HG02571 (cell line): ENCODE measurements around the gene F2RL2.

Experiments
- ATAC-seq: cut with Tn5 transposase; IDR thresholded peaks from one replicate; pipeline ENCODE4 v1.9.1; 2021; ENCODE audit warnings: mild to moderate bottlenecking, moderate library complexity; ENCODE audit not compliant: unreplicated experiment

Gene F2RL2, protein sequence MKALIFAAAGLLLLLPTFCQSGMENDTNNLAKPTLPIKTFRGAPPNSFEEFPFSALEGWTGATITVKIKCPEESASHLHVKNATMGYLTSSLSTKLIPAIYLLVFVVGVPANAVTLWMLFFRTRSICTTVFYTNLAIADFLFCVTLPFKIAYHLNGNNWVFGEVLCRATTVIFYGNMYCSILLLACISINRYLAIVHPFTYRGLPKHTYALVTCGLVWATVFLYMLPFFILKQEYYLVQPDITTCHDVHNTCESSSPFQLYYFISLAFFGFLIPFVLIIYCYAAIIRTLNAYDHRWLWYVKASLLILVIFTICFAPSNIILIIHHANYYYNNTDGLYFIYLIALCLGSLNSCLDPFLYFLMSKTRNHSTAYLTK

DNA sequence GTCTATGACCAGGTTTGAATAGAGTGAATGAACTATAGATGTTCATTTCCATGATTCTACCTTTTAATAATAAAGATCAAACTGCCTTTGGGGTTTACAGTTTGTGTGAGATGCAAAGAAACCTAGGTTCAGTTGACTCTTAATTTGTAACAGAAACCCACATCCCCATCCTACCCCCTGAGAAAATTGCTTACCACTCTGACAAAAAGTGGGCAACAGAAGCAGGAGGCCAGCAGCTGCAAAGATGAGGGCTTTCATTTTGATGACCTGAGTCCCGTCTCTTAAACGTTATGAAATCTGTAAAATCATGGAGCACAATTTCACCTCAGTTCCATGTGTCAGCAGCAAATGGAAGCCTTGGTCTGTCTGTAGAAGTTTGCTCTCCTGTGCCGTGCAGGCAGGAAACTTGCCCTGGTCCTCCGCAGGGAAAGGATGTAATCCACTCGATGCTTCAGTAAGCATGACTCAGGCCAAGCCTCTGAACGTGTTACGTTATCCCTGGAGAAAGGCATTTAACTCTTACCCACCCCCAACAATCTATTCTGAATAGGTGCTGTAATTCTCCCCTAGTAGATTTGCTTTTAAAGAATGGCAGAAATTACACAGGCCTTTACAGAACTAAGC, at the start of gene F2RL2:
F2RL2 (minus strand) TSS at position 431 of the 624 bp plus-strand sequence; CDS start at position 258, 173 bp downstream.
- no peak for ATAC-seq

DNA sequence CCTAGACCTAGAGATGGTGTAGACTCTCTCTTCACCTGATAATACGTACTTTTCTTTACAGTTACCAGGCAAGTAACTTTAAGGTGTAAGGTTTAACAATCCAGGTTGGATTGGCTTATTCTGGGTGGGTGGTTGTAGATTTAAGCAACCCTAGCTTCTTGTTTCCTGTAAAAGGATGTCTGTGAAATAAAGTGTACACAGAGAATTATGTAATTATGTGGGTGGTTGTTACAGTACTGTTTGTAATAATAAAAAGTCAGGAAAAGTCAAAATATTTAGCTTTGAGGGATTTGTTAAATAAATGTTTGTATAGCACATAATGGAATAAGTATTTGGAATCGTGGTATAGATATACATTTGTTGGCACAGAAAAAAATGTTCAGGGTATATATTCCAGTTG, 49.0 kb upstream of the F2RL2 start:
- ATAC-seq: no peak

DNA sequence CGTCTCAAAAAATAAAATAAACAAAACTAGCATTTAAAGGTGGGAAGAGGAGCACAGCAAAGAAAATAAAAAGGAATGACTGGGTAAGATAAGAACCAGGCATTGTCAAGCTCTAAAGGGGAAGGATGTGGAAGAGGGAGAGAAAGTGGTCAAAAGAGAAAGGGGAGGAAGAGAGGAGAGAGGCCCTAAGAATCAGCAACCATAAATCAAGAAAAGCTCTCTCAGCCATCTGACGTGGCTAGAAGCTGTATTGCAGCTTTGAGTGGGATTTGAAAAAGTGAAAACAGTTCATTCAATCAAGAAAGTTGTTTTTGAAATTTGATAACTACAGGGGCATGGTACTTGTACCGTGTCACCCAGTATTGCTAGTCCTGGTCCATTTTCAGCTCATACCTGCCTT, 47.3 kb upstream of the F2RL2 start:
- no peak for ATAC-seq

DNA sequence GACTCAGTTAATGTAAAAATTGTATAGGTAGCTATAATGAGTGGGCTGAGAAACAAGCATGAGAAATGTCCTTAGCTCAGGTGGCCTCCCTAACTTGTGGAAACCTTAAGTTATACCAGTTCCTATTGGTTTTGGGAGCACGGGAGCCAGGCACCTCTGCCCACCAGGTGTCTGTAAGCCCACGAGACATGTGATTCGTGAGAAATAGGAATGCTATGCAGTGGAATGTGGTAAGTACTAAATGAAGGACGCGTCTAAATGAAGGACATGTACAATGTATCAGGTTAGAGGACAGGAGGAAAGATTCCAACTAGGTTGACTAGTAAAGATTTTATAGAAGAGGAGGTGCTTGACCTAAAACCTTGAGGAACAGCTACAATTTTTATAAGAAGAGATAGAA, 46.0 kb upstream of the F2RL2 start:
- ATAC-seq: no peak

DNA sequence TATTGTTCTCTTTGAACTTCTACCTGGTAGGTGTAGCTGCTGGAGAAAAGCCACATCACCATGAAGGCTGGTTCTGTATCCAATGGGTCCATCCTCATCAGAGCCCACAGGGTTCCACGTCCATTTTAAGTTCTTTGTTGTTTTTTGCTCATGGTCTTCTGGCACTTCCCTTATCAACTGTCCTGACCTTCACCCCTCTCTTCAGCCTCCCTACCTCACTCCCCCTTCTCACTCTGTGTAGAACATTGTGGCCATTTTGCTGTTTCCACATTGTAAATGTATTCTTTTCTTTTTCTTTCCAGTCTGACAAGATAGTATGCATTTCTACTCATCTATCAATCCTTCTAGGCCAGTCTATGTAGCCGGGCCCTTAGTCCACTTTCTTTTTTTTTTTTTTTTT, 44.3 kb upstream of the F2RL2 start:
- ATAC-seq: no peak

DNA sequence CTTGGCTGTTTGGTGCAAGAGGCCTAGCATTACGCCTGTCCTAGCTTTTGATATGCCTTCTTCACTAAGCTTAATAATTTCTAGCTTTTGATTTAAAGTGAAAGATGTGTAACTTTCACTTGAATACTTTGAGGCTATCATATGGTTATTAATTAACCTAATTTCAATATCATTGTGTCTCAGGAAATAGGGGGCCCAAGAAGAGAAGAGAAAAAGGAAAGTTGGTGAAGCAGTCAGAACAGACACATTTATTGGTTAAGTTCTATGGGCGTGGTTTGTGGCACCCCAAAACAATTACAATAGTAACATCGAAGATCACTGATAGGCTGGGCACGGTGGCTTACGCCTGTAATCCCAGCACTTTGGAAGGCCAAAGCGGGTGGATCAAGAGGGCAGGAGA, 40.9 kb upstream of the F2RL2 start:
- ATAC-seq: no peak

DNA sequence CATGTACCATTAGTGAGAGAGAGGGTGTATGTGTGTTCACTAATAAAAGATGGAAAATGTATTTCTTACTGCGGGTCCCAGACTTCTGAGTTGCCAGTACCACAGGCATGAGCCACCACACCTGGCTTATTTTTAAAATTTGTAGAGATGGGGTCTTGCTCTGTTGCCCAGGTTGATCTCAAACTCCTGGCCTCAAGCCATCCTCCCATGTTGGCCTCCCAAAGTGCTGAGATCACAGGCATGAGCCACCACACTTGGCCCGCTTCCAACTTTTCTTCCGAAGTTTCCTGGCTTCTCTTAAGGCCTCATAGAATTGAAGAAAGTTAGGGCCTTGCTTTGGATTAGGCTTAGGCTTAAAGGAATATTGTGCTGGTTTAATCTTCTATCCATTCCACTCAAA, 40.4 kb upstream of the F2RL2 start:
- no peak for ATAC-seq

DNA sequence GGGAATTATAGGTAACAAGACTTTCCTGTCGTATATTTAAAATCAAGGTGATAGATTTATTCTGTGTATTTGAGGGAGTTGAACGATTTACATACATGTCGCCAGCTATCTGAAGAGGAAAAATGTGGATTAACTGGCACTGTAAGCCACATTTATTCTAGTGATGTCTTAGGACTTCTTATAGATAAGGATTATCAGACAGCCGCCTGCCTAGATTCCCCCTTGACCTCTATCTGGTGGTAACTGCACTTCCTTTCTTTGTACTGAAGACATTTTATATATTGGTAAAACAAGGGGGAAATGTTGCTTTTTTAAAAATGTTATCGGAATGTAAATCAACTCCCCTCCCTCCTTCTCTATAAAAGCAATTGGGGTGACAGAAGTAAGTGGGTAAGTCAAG, 39.3 kb upstream of the F2RL2 start:
- no peak for ATAC-seq

DNA sequence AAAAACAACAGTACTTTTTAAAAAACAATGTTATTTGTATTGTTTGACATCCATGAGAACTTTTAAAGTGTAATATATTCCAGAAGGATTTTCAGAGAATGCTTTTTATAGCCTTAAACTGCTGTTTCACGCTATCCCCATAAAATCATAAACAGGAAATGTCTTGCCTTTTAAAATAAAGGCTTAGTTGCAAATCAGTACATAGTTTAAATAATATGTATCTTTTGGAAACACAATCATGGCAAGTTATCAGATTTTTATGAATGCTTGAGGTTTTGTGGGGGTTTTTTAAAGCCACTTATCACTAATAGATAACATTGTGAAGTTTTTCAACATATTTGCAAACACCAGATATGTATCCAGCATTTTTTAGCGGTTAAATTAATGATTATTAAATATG, 37.2 kb upstream of the F2RL2 start:
- no peak for ATAC-seq

DNA sequence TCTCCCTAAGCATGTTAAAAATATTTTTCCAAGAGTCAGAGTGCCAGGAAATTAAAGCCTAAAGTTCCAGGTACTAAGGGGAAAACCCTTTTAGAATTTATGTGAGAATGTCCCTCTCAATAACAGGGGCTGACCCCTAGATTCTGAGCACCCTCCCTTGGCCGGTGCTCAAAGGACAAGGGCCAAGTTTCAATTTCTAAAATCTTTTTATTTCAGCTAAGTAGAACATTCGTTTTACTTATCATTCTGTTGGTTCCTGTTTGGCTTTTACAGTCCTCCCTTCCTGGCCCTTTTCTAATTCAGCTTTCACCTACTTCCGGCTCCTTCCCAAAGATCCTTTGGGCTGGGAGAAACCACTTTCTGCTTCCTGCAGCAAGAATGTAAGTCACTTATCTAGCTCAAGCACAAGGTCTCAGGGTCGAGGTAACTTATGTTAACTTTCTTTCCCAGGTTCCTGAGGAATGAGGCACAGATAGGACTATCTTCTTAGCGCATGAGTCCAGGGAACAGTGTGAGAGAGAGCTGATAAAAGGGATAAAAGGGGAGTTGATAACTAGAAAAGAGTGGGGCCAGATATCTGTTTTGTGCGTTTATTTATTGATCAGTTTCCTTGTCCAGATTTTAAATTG, 34.6 kb upstream of the F2RL2 start:
- no peak for ATAC-seq

DNA sequence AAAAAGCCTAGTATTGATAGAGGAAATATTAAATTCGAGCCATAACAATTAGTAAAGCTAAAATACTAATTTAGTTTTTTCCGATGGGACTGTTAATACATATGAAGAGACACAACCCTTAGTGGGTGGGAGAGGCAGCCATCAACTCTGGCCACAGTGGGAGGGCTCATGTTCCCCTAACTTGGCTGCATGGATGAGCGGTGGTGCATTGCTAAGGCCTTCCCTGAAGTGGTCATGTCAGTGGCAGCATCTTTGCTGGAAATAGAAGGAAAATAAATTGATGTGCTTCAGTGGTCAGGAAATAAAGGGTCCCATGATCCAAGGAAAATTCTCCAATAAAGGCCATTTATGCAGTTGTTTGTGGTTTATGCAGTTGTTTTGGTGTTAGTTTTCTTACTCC, 33.9 kb upstream of the F2RL2 start:
- ATAC-seq: no peak

DNA sequence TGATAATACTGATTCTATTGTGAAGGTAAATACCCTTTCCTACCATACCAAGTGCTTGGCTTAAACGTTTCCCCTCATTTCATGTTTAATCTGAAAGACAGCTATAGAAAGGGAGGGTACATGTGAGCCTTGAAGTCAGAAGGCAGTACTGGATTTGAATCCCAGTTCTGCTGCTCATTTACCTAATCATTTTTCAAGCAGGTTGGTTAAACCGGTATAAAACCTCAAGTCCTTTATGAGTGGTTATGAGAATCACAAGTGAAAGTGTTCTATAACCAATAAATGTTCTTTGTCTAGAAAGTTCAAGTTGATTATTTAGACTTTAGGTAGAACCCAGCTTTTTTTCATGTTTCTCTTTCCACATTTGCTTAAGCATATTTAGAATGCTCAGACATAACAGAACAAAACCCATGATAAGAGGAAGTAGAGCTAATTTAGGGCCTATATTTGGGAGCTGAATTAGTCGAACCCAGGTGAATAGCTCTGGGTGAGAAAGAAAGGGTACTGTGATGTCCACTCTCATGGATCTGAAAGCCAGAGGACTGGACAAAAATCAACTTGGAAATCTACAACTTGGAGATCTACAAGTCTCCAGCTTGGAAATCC, 29.7 kb upstream of the F2RL2 start:
- no peak for ATAC-seq

DNA sequence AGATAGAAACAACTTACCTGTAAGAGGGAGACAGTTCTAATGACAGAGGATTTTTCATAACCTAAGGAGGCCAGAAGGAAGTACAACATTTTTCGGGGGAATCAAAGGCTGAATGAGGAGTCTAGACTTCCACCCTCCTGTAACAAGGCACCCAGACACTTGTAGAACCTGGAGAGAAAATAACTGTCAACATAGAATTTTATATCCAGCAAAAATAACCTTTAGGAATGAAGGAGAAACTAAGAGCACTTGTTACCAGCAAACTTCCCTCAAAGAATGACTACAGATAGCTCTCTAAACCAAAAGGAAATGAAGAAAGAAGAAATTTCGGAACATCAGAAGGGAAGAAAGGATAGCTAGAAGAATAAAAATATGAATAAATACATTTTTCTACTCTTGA, 25.9 kb upstream of the F2RL2 start:
- ATAC-seq: no peak

DNA sequence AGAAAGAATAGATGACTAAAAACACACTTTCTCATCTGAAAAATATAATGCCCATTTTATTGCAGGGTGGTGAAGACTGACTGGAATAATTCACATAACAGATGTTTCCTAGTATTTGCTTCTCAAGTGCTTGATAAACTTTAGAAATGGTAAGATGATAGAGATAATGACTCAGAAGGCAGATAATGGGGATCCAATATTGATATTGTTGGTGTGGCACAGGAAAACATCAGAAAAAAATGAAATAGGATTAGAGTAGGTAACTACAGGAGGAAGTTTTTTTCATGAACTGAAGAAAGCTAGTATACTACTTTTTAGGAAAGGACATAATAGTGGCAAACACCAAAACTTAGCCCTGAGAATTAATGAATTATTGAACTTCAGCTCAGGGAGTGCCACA, 20.2 kb upstream of the F2RL2 start:
- no peak for ATAC-seq

DNA sequence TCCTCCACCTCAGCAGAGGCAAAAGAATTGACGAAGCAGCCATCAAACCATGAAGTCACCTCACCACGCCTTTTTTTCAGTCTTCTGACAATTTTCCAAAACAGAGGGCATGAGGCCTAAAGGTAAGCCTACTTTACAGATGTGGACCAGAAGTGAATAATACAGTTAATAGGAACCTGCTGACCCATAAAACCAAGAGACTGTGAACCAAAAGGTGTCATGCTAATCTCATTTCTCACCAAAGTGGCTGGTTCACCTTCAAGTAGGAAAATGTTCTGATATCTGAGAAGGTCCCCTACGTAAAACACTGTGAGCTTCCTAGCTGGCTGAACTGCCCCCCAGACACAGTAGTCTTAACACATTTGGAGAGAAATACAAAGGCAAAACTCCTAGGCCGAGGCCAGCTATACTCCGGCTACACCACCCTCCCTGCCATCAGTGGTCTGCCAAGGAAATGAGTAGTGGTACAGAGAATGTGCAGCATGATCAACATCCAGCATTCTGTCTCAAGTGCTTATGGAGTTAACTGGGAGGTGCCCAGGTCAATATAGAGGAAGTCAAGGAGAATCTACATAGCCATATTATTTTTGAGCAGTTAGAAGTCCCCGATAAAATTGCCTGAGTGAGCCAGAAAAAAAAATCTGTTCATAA, 19.3 kb upstream of the F2RL2 start:
- ATAC-seq: no peak

DNA sequence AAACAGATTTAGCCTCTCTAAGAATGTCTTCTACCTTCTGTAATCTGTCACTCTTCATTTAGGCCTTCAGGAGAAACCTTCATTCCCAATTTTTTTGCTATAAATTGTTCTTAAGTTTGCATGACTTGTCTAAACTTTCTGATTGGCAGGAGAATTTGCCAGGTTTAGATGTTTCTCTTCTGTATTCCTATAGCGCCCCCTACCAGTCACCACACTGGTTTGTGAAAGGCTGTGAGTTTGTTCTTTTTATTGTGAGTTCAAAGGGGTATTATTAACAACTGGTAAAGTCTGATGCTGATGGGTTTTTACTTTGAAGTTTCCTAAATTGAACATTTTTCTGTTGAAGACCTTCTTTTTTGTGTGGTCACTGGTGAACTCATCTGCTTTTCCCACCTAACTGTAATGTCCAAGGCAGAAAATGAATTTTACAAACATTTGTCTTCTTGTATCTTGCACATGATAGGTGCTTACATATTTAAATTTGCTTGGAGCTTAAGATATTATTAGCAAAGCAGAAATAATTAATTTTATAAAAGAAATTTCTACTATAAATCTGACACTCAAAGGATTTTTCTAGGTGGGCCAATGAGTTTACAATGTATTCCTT, 18.4 kb upstream of the F2RL2 start:
- ATAC-seq: no peak

DNA sequence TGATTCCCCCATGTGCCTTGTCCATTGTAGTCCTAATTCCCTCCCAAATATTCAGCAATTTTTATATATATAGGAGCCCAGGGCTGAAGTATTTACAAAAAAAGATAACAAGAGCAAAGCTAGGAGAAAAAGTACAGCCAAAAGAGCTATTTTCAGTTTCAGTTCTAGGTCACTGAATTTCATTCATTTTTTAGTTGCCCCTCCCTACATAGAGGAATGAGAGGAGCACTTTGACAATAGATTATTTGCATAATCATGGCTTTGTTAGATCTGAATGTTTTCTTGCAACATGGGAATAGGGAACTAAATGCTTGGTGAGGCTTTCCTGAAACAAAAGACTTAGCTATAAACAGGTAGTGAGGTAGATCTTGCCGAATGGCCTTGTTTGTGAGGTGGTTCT, 15.3 kb upstream of the F2RL2 start:
- no peak for ATAC-seq

DNA sequence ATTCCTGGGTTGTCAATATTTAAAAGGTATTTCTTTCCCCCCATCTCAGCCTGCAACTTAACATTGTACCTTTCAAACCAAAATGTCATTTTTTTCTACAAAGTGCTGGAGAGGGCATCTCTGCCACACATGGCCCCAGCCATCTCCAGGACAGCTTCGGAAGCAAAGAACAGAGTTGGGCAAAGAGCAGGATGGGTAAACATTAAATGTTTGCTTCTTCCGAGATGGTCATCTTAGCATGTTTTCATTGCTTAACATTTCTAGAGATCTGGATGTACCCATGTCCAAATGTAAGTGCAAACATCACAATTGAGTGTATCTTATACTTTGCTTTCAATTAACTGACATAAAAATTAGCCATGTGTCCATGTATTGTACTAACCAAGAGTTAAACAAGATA, 14.3 kb upstream of the F2RL2 start:
- ATAC-seq: no peak

DNA sequence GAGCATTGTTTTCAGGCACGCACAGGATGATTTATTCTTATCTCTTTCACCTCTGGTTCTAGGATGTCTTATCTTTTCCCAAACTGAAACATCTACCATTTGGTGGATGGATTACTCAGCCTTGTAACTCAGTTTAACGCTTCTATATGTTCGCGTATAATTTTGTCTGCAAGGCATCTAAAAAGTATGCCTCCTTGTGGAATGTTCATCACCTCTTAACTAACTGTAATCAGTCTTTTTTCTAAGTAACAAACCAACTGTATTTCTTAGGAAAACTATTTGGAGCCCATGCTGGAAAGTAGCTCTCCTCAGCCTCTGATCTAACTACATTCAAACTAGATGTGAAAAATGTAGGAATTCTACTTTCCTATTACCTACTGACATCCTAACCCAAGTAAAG, 11.5 kb upstream of the F2RL2 start:
- no peak for ATAC-seq

DNA sequence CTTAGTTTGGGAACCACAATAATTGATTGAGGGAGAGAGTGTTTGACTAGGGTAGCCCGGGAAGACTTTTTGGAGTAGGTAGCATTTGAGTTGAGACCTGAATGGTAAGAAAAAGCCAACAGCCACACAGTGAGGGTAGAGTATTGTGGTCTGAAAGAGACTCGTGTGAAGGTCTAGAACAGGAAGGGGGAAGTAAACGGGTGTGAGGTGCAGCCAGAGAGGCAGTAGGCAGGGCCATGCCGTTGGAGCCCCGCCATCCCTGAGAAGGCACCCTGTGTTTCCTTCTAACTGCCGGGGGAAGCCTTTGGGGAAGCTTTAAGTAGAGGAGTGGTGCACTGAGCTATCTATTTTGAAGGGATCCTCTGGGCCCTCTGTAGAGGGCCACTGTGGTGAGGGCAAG, 3.5 kb upstream of the F2RL2 start:
- no peak for ATAC-seq
